Body of pancreas (tissue), 4 donors: ENCODE measurements around the gene RETREG1.

Source experiments
- POLR2A ChIP-seq, 3 donors: fragments of 450-650 bp; IDR thresholded peaks; one replicate each; pipeline ENCODE4 v1.6.1; 2016; ENCODE audit warnings: antibody characterized with exemption in 3 of 3, mild to moderate bottlenecking in 2 of 3
- TF ChIP-seq, protein P1 (sequence below), 7 experiments: fragments of 450-650 bp in 4 of 7; fragments of 200-600 bp in 3 of 7; sonication (generic) in 3 of 7; IDR thresholded peaks; one replicate each; pipeline ENCODE4 v1.5.1; 2016 to 2019; ENCODE audit warnings: antibody characterized with exemption in 7 of 7

GRCh38 chr5:16577677-16578076 lies 39.1 kb downstream of the RETREG1 start:
- TF ChIP-seq, protein P1, sequence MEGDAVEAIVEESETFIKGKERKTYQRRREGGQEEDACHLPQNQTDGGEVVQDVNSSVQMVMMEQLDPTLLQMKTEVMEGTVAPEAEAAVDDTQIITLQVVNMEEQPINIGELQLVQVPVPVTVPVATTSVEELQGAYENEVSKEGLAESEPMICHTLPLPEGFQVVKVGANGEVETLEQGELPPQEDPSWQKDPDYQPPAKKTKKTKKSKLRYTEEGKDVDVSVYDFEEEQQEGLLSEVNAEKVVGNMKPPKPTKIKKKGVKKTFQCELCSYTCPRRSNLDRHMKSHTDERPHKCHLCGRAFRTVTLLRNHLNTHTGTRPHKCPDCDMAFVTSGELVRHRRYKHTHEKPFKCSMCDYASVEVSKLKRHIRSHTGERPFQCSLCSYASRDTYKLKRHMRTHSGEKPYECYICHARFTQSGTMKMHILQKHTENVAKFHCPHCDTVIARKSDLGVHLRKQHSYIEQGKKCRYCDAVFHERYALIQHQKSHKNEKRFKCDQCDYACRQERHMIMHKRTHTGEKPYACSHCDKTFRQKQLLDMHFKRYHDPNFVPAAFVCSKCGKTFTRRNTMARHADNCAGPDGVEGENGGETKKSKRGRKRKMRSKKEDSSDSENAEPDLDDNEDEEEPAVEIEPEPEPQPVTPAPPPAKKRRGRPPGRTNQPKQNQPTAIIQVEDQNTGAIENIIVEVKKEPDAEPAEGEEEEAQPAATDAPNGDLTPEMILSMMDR (IDR thresholded peaks at IDR 0.05): no peak
- no peak for TF ChIP-seq POLR2A (IDR thresholded peaks at IDR 0.05)
